Measurements from ENCODE around the gene ALDH1B1.

DNA sequence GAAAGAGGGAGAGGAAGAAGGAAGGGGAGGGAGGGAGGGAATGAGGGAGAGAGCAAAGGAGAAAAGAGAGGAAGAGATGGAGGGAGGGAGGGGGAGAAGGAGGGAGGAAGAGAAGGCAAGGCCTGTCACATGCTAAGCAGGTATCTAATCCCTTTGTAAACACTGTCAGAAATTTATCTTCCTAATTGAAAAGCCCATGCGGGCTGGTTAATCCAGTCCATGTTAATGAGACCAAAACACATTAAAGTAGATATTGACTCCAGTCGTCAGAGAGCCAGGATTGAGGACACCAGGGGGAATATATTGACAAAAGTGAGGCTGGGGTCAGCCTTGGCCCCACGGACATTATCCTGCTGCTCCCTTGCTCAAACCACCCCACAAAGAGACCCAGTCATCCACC is 37.4 kb upstream of the ALDH1B1 start:
- no peak for TF ChIP-seq POLR2AphosphoS5 (IDR thresholded peaks at IDR 0.05; ENCODE audit: low read depth, low read length)
- no peak for TF ChIP-seq POLR2A (IDR thresholded peaks at IDR 0.05; ENCODE audit: low read depth, low read length)
- no peak for TF ChIP-seq TAF1 (IDR thresholded peaks at IDR 0.05; ENCODE audit: low read depth, low read length)
- no peak for TF ChIP-seq POU2F2 (IDR thresholded peaks at IDR 0.05; ENCODE audit: low read depth, low read length)
- no peak for TF ChIP-seq SPI1 (IDR thresholded peaks at IDR 0.05; ENCODE audit: low read depth, low read length)
- no peak for TF ChIP-seq PAX5 (IDR thresholded peaks at IDR 0.05; ENCODE audit: insufficient read depth, low read length, severe bottlenecking)

All from GM12891 (cell line).